NCI-H510A treated with DMSO at 0.1 percent for 48 hours (cell line): ENCODE results near the gene ACTN1.

Experiments used
- DNase-seq: peaks from one replicate; lab custom pipeline; 2025; lab: John Stamatoyannopoulos, UW

Gene ACTN1

GRCh38 chr14:68969278-68970033 lies 9.6 kb downstream of the ACTN1 start:
- no peak for DNase-seq

GRCh38 chr14:68968721-68969120 lies 10.4 kb downstream of the ACTN1 start:
- DNase-seq = no peak

GRCh38 chr14:68968051-68968450 lies 11.1 kb downstream of the ACTN1 start:
- DNase-seq = no peak

- DNase-seq = no peak
Observed at GRCh38 chr14:68967459-68967940, 11.6 kb downstream of the ACTN1 start.

- DNase-seq = no peak
Observed at GRCh38 chr14:68966872-68967301, 12.2 kb downstream of the ACTN1 start.

GRCh38 chr14:68965261-68965761 lies 13.8 kb downstream of the ACTN1 start:
- DNase-seq = no peak

- DNase-seq = no peak
Observed at GRCh38 chr14:68964300-68965093, 14.6 kb downstream of the ACTN1 start.

- no peak for DNase-seq
Observed at GRCh38 chr14:68962681-68963080, 16.4 kb downstream of the ACTN1 start.

- no peak for DNase-seq
Observed at GRCh38 chr14:68961781-68962584, 17.1 kb downstream of the ACTN1 start.

- no peak for DNase-seq
Observed at GRCh38 chr14:68961361-68961760, 17.7 kb downstream of the ACTN1 start.

GRCh38 chr14:68960123-68960522 lies 19.0 kb downstream of the ACTN1 start:
- no peak for DNase-seq

GRCh38 chr14:68959035-68959434 lies 20.1 kb downstream of the ACTN1 start:
- no peak for DNase-seq

GRCh38 chr14:68958553-68958952 lies 20.5 kb downstream of the ACTN1 start:
- DNase-seq = no peak

- no peak for DNase-seq
Observed at GRCh38 chr14:68957775-68958174, 21.3 kb downstream of the ACTN1 start.

- no peak for DNase-seq
Observed at GRCh38 chr14:68956724-68957123, 22.4 kb downstream of the ACTN1 start.

GRCh38 chr14:68955851-68956179 lies 23.3 kb downstream of the ACTN1 start:
- DNase-seq = no peak

GRCh38 chr14:68955164-68955850 lies 23.8 kb downstream of the ACTN1 start:
- DNase-seq = no peak

- DNase-seq = no peak
Observed at GRCh38 chr14:68953196-68953555, 25.9 kb downstream of the ACTN1 start.

- no peak for DNase-seq
Observed at GRCh38 chr14:68952531-68953195, 26.4 kb downstream of the ACTN1 start.

- DNase-seq = no peak
Observed at GRCh38 chr14:68951800-68952530, 27.1 kb downstream of the ACTN1 start.
